ELR (cell line): Measurements from ENCODE around the gene ARHGAP9.

Source experiments
- DNase-seq: peaks from one replicate; pipeline ENCODE4 v3.0.0-alpha.2; 2015; ENCODE audit warnings: low read depth

ARHGAP9 gene

GRCh38 chr12:57491393-57492280 is 12.0 kb upstream of the ARHGAP9 start:
- DNase-seq = peak; percentile 36

GRCh38 chr12:57490126-57490525 is 10.5 kb upstream of the ARHGAP9 start:
- DNase-seq = no peak

- peak; percentile 60 for DNase-seq
These were observed 9.5 kb upstream of the ARHGAP9 start for GRCh38 chr12:57489157-57489641.

GRCh38 chr12:57488402-57489156 is 8.9 kb upstream of the ARHGAP9 start:
- peak; percentile 15 for DNase-seq

GRCh38 chr12:57487597-57488401 is 8.1 kb upstream of the ARHGAP9 start, which contains the start of gene MARS1:
TSS of gene MARS1 (plus strand) at chr12:57488068. CDS start at chr12:57488091, 23 bp downstream.
- peak; percentile 98 for DNase-seq

- DNase-seq = no peak
These were observed 7.5 kb upstream of the ARHGAP9 start for GRCh38 chr12:57487055-57487596.

GRCh38 chr12:57485695-57486094 is 6.0 kb upstream of the ARHGAP9 start:
- no peak for DNase-seq

- peak; percentile 35 for DNase-seq
These were observed 3.8 kb upstream of the ARHGAP9 start for GRCh38 chr12:57483466-57483865.

- DNase-seq = no peak
These were observed 2.0 kb upstream of the ARHGAP9 start for GRCh38 chr12:57481671-57482070.

GRCh38 chr12:57479043-57479375 is 657 bp downstream of the ARHGAP9 start:
- no peak for DNase-seq

- DNase-seq = peak; percentile 39
These were observed 1.7 kb downstream of the ARHGAP9 start for GRCh38 chr12:57477710-57478681.

- no peak for DNase-seq
These were observed 2.5 kb downstream of the ARHGAP9 start for GRCh38 chr12:57476993-57477709.

- no peak for DNase-seq
These were observed 3.3 kb downstream of the ARHGAP9 start for GRCh38 chr12:57476162-57476992.

- peak; percentile 40 for DNase-seq
These were observed 4.2 kb downstream of the ARHGAP9 start for GRCh38 chr12:57475271-57476161.

GRCh38 chr12:57474862-57475261 is 4.8 kb downstream of the ARHGAP9 start:
- no peak for DNase-seq

GRCh38 chr12:57474430-57474829 is 5.2 kb downstream of the ARHGAP9 start:
- DNase-seq = no peak

GRCh38 chr12:57473886-57474285 is 5.8 kb downstream of the ARHGAP9 start:
- no peak for DNase-seq

GRCh38 chr12:57473392-57473791 is 6.3 kb downstream of the ARHGAP9 start:
- no peak for DNase-seq
